ENCODE measurements around the gene DUOX2. TPM values are rescaled to one million over a fixed set of nuclear protein-coding genes. Genes with fewer than 3 reads are reported as not detected.

DUOX2 gene
- total and polyA plus RNA-seq, 2 experiments from 2014 or later: not detected

- TF ChIP-seq NANOG (IDR thresholded peaks at IDR 0.05; ENCODE audit: borderline replicate concordance): no peak
Observed at GRCh38 chr15:45146405-45146804, 32.4 kb upstream of the DUOX2 start (continued).

GRCh38 chr15:45144775-45145174 lies 30.8 kb upstream of the DUOX2 start:
- no peaks in the 10 kb centered on the region for H3K79me2 ChIP-seq (replicated peaks; ENCODE audit: insufficient read depth)
- no peaks in the 10 kb centered on the region for H3K36me3 Mint-ChIP-seq (ENCODE audit: low read depth)
- H3K27me3 ChIP-seq (ENCODE audit: insufficient read depth): no peaks in the 10 kb centered on the region
- no peaks in the 10 kb centered on the region for H3K36me3 ChIP-seq (ENCODE audit: insufficient read depth)
- no peaks in the 10 kb centered on the region for H3F3A ChIP-seq (replicated peaks; ENCODE audit: low read depth)
- TF ChIP-seq ZNF331 (CRISPR knock-in tag; IDR thresholded peaks at IDR 0.05; ENCODE audit: low read depth) (no peak), STAT1 (IDR thresholded peaks at IDR 0.05; ENCODE audit: unreplicated experiment) (no peak), CREB1 (CRISPR knock-in tag; IDR thresholded peaks at IDR 0.05; ENCODE audit: low read depth) (no peak), ZNF114 (CRISPR knock-in tag; IDR thresholded peaks at IDR 0.05) (no peak), JUNB (IDR thresholded peaks at IDR 0.05; ENCODE audit: unreplicated experiment) (no peak), EZH2phosphoT487 (IDR thresholded peaks at IDR 0.05; ENCODE audit: unreplicated experiment) (no peak), NANOG (IDR thresholded peaks at IDR 0.05; ENCODE audit: borderline replicate concordance) (no peak), EZH2 (IDR thresholded peaks at IDR 0.05; ENCODE audit: low read depth, unreplicated experiment) (no peak), REST (IDR thresholded peaks at IDR 0.05; ENCODE audit: unreplicated experiment) (no peak), CTCF (conservative IDR thresholded peaks at IDR 0.05; ENCODE audit: low read depth in 2 of 2) (no peak), ZNF462 (CRISPR knock-in tag; IDR thresholded peaks at IDR 0.05) (no peak), POLR2AphosphoS5 (IDR thresholded peaks at IDR 0.05; ENCODE audit: low read depth) (no peak), ETS1 (IDR thresholded peaks at IDR 0.05) (no peak)
- H3K4me1 Mint-ChIP-seq: peaks cover 5% of the 10 kb centered on the region; the same call in 1 of the 3 replicates
- H3K27ac ChIP-seq (ENCODE audit: low read depth): no peak overlapping the region
- no peaks in the 10 kb centered on the region for H4K20me1 ChIP-seq (replicated peaks; ENCODE audit: insufficient read depth)
- H3K4me3 Mint-ChIP-seq: no peak overlapping the region
- no peaks in the 10 kb centered on the region for H3K9me2 ChIP-seq (ENCODE audit: insufficient read depth)
- H3K27me3 Mint-ChIP-seq (ENCODE audit: insufficient read depth, low read depth, poor library complexity): peaks cover 3% of the 10 kb centered on the region
- H3K9me3 Mint-ChIP-seq: no peaks in the 10 kb centered on the region
- no peaks in the 10 kb centered on the region for H3K4me1 ChIP-seq (ENCODE audit: insufficient read depth)
- H3K4me2 ChIP-seq: no peak overlapping the region
- DNase-seq (ENCODE audit: low spot score) (no peak), ATAC-seq (no peak)
- H3K4me3 ChIP-seq: no peak overlapping the region
- H2AFZ ChIP-seq: no peak overlapping the region
- no peak overlapping the region for H3K27ac Mint-ChIP-seq
